ENCODE measurements around the gene TMEM247. TPM values are rescaled to one million over a fixed set of nuclear protein-coding genes. Genes with fewer than 3 reads are reported as not detected.

Gene TMEM247
- total and polyA plus RNA-seq, 4 donors = not detected

- Histone ChIP-seq H3K9me3 (ENCODE audit: control insufficient read depth in 4 of 4, low read length in 3 of 4) (no peaks in the 10 kb centered on the region), H3K27me3 (ENCODE audit: control insufficient read depth in 4 of 4, insufficient read depth in 4 of 4, low read length in 3 of 4) (no peaks in the 10 kb centered on the region), H3K36me3 (ENCODE audit: control insufficient read depth in 4 of 4, insufficient read depth in 3 of 4, low read depth in 1 of 4, low read length in 3 of 4) (no peaks in the 10 kb centered on the region), H3K4me3 (ENCODE audit: low read depth in 1 of 3, low read length in 3 of 3) (no peak overlapping the region), H3K9ac (ENCODE audit: low read depth in 1 of 2, low read length in 2 of 2) (no peak overlapping the region), H3K27ac (ENCODE audit: low read depth in 1 of 2, low read length in 2 of 2) (no peak overlapping the region), H3K4me1 (ENCODE audit: control insufficient read depth in 4 of 4, insufficient read depth in 4 of 4, low read length in 3 of 4) (no peaks in the 10 kb centered on the region)
- no peak for TF ChIP-seq MAX (IDR thresholded peaks at IDR 0.05)
- no peak for TF ChIP-seq YY1 (IDR thresholded peaks at IDR 0.05)
- no peak for TF ChIP-seq ZBTB33 (IDR thresholded peaks at IDR 0.05)
- TF ChIP-seq GABPA (IDR thresholded peaks at IDR 0.05 in 1 of 2, conservative IDR thresholded peaks at IDR 0.05 in 1 of 2) = no peak
- TF ChIP-seq RAD21 (IDR thresholded peaks at IDR 0.05) = no peak
- no peak for TF ChIP-seq HNF4G (IDR thresholded peaks at IDR 0.05)
- TF ChIP-seq EGR1 (IDR thresholded peaks at IDR 0.05; ENCODE audit: low read depth in 2 of 2) = no peak
- no peak for TF ChIP-seq REST (IDR thresholded peaks at IDR 0.05)
- no peak for TF ChIP-seq TAF1 (conservative IDR thresholded peaks at IDR 0.05)
- TF ChIP-seq ATF3 (IDR thresholded peaks at IDR 0.05) = no peak
- TF ChIP-seq NR2F2 (IDR thresholded peaks at IDR 0.05) = no peak
- no peak for TF ChIP-seq HNF4A (conservative IDR thresholded peaks at IDR 0.05)
- TF ChIP-seq RXRA (IDR thresholded peaks at IDR 0.05) = no peak
- TF ChIP-seq JUND (IDR thresholded peaks at IDR 0.05) = no peak
- TF ChIP-seq FOXA2 (IDR thresholded peaks at IDR 0.05) = no peak
- TF ChIP-seq SP1 (IDR thresholded peaks at IDR 0.05) = no peak
- TF ChIP-seq CTCF (IDR thresholded peaks at IDR 0.05; ENCODE audit: low read depth, low read length, missing input control) = no peak
- TF ChIP-seq FOXA1 (IDR thresholded peaks at IDR 0.05) = no peak
- 91% methylated on average over 7 of the region's 7 CpGs for WGBS
- no peak for DNase-seq (ENCODE audit: low spot score)
Measured at GRCh38 chr2:46530639-46531038, 51.3 kb downstream of the TMEM247 start.
